ENCODE data around the gene ATF6. TPM values are rescaled to one million over a fixed set of nuclear protein-coding genes. Genes with fewer than 3 reads are reported as not detected.

ATF6 gene
- total and polyA plus RNA-seq, 2 of the 8 experiments (the other 6 are each of a cell fraction or from before 2014, with no cell fraction given) = 4.6 to 10.0 TPM

GRCh38 chr1:161868832-161869231 is 102.7 kb downstream of the ATF6 start:
- Histone ChIP-seq H2BK15ac (ENCODE audit: low read length) (no peak overlapping the region), H3K79me1 (ENCODE audit: low read depth, low read length) (no peaks in the 10 kb centered on the region), H4K20me1 (replicated peaks in 1 of 2; ENCODE audit: control insufficient read depth in 1 of 2, insufficient read depth in 2 of 2, low read length in 2 of 2) (no peaks in the 10 kb centered on the region), H3K4me1 (replicated peaks in 1 of 4; ENCODE audit: control insufficient read depth in 3 of 4, insufficient read depth in 4 of 4, low read length in 3 of 4) (no peaks in the 10 kb centered on the region), H3K36me3 (ENCODE audit: control insufficient read depth in 2 of 4, insufficient read depth in 4 of 4, low read length in 3 of 4) (no peaks in the 10 kb centered on the region), H3K56ac (replicated peaks; ENCODE audit: insufficient read length, low read depth, low read length) (no peak overlapping the region), H2AFZ (ENCODE audit: low read length) (no peak overlapping the region), H3K27ac (ENCODE audit: low read depth, low read length) (no peak overlapping the region), H4K5ac (ENCODE audit: insufficient read length, low read depth, low read length) (no peak overlapping the region), H2BK12ac (ENCODE audit: low read depth, low read length) (no peak overlapping the region), H4K91ac (replicated peaks; ENCODE audit: insufficient read length, low read length) (no peak overlapping the region), H2BK120ac (replicated peaks; ENCODE audit: low read depth, low read length) (no peak overlapping the region), H3K79me2 (ENCODE audit: control insufficient read depth in 1 of 2, insufficient read depth in 2 of 2, low read length in 2 of 2) (no peaks in the 10 kb centered on the region), H3K14ac (ENCODE audit: insufficient read length) (no peak overlapping the region), H2AK5ac (ENCODE audit: low read depth, low read length) (no peak overlapping the region), H3K27me3 (replicated peaks in 1 of 4; ENCODE audit: control insufficient read depth in 3 of 4, extremely low read depth in 1 of 4, insufficient read depth in 3 of 4, low read length in 3 of 4) (no peaks in the 10 kb centered on the region), H2BK20ac (ENCODE audit: low read length) (no peak overlapping the region), H3K23ac (ENCODE audit: insufficient read length) (no peak overlapping the region), H3K18ac (ENCODE audit: extremely low read depth, low read length) (no peak overlapping the region), H3K4ac (replicated peaks; ENCODE audit: insufficient read length, low read depth, low read length) (no peak overlapping the region), H3K9me3 (ENCODE audit: insufficient read depth in 2 of 2, low read depth in 1 of 2, low read length in 1 of 2) (no peaks in the 10 kb centered on the region), H3K9ac (replicated peaks in 1 of 4; ENCODE audit: extremely low read depth in 1 of 4, low read depth in 3 of 4, low read length in 3 of 4) (no peak overlapping the region), H3K23me2 (ENCODE audit: low read depth, low read length) (no peaks in the 10 kb centered on the region), H3K4me3 (ENCODE audit: extremely low read depth in 1 of 4, insufficient read depth in 2 of 4, low read depth in 3 of 4, low read length in 4 of 4) (no peak overlapping the region), H3K4me2 (ENCODE audit: insufficient read depth in 1 of 2, low read depth in 2 of 2, low read length in 2 of 2) (no peak overlapping the region), H2BK5ac (ENCODE audit: low read depth, low read length) (no peak overlapping the region), H4K8ac (ENCODE audit: extremely low read depth, insufficient read depth, low read length) (no peak overlapping the region)
- TF ChIP-seq JUN (IDR thresholded peaks at IDR 0.05; ENCODE audit: low read depth, low read length) (no peak), CBX5 (IDR thresholded peaks at IDR 0.05; ENCODE audit: low read depth, low read length) (no peak), CEBPB (IDR thresholded peaks at IDR 0.05; ENCODE audit: low read depth, low read length) (no peak), TEAD4 (IDR thresholded peaks at IDR 0.05; ENCODE audit: low read depth, low read length) (no peak), GTF2F1 (IDR thresholded peaks at IDR 0.05; ENCODE audit: borderline replicate concordance, low read depth, low read length) (no peak), SAP30 (IDR thresholded peaks at IDR 0.05; ENCODE audit: insufficient read depth, insufficient replicate concordance, low read length) (no peak), YY1 (IDR thresholded peaks at IDR 0.05; ENCODE audit: low read depth, low read length) (no peak), RAD21 (IDR thresholded peaks at IDR 0.05 in 1 of 2, conservative IDR thresholded peaks at IDR 0.05 in 1 of 2; ENCODE audit: low read depth in 2 of 2, low read length in 2 of 2) (no peak), SIX5 (IDR thresholded peaks at IDR 0.05; ENCODE audit: low read depth, low read length) (no peak), CREB1 (IDR thresholded peaks at IDR 0.05) (no peak), TCF12 (IDR thresholded peaks at IDR 0.05; ENCODE audit: low read depth, low read length) (no peak), SP4 (IDR thresholded peaks at IDR 0.05; ENCODE audit: low read length) (no peak), JUND (IDR thresholded peaks at IDR 0.05; ENCODE audit: low read length) (no peak), SP2 (IDR thresholded peaks at IDR 0.05; ENCODE audit: low read length) (no peak), SIRT6 (IDR thresholded peaks at IDR 0.05; ENCODE audit: low read length) (no peak), NANOG (IDR thresholded peaks at IDR 0.05; ENCODE audit: insufficient read depth, low read depth, low read length, poor library complexity, severe bottlenecking) (no peak), TBP (IDR thresholded peaks at IDR 0.05; ENCODE audit: low read depth, low read length) (no peak)
- ChIA-PET CTCF (ENCODE audit: partially characterized antibody) (interaction anchor here (0.7 to 1.4 kb wide), 2 partner anchors 9 to 12 kb away, joined by 3 to 5 read pairs; no protein-coding TSS in a partner anchor), POLR2A (ENCODE audit: partially characterized antibody) (no interaction called here)
- DNase-seq (ENCODE audit: low read depth in 1 of 2, low spot score in 2 of 2) = no peak
- FAIRE-seq = no peak
- 86% methylated on average over 2 of the region's 2 CpGs; no CpG with 5 or more reads in 1 of the 2 experiments for WGBS, 2 experiments (ENCODE audit: extremely low coverage in 1 of 2, insufficient coverage in 1 of 2, insufficient read length in 1 of 2, insufficient replicate concordance in 2 of 2, low coverage in 1 of 2, low lambda C conversion rate in 2 of 2, missing lambda C conversion rate in 1 of 2)

Measured in H1 (cell line).